ENCODE data around the gene KRTAP5-3.

KRTAP5-3 gene

DNA sequence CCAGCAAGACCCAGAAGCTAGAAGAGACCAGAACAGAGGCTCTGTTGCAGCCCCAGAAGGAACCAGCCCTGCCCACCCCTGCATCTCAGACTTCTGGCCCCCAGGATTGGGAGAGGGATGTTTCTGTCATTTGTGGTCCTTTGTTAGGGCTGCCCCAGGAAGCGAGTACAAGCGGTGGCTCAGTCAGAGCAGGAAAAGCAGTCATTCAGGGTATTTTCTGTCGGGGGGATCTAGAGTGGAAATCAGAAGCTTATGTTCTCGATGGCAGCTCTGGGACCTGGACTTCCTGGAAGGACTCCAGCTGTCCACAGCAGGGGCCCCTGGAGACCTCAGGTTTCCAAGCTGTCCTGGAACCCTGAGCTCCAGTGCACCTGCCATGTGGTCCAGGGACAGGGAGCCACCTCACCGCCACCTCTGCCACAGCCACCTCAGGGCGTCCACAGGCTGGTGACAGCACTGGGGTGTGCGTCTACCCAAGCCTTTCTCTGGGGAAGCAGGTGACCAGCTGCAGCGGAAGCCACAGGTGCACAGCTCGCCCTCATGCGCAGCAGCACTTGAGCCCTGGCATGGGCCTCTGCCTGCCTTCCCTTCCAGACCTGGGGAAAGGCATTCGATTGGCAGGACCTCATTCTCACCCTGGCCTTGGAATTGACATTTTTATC is 23.9 kb upstream of the KRTAP5-3 start:
- CTCF ChIA-PET, result interaction anchor here (0.6 to 7.2 kb wide), 7 partner anchors 7 to 186 kb away, joined by 3 to 67 read pairs (median 4); no protein-coding TSS in a partner anchor
- TF ChIP-seq ZNF37A (tag by site-specific recombination; IDR thresholded peaks at IDR 0.05) (no peak), ZNF221 (tag by site-specific recombination; IDR thresholded peaks at IDR 0.05; ENCODE audit: borderline replicate concordance) (no peak), GLI2 (tag by site-specific recombination; IDR thresholded peaks at IDR 0.05; ENCODE audit: borderline replicate concordance, low read depth) (no peak), ZNF660 (tag by site-specific recombination; IDR thresholded peaks at IDR 0.05) (no peak), ZNF24 (tag by site-specific recombination; IDR thresholded peaks at IDR 0.05) (no peak)
- TF ChIP-seq, protein P1, sequence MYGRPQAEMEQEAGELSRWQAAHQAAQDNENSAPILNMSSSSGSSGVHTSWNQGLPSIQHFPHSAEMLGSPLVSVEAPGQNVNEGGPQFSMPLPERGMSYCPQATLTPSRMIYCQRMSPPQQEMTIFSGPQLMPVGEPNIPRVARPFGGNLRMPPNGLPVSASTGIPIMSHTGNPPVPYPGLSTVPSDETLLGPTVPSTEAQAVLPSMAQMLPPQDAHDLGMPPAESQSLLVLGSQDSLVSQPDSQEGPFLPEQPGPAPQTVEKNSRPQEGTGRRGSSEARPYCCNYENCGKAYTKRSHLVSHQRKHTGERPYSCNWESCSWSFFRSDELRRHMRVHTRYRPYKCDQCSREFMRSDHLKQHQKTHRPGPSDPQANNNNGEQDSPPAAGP (tag by site-specific recombination; IDR thresholded peaks at IDR 0.05), result no peak
- TF ChIP-seq, protein P2, sequence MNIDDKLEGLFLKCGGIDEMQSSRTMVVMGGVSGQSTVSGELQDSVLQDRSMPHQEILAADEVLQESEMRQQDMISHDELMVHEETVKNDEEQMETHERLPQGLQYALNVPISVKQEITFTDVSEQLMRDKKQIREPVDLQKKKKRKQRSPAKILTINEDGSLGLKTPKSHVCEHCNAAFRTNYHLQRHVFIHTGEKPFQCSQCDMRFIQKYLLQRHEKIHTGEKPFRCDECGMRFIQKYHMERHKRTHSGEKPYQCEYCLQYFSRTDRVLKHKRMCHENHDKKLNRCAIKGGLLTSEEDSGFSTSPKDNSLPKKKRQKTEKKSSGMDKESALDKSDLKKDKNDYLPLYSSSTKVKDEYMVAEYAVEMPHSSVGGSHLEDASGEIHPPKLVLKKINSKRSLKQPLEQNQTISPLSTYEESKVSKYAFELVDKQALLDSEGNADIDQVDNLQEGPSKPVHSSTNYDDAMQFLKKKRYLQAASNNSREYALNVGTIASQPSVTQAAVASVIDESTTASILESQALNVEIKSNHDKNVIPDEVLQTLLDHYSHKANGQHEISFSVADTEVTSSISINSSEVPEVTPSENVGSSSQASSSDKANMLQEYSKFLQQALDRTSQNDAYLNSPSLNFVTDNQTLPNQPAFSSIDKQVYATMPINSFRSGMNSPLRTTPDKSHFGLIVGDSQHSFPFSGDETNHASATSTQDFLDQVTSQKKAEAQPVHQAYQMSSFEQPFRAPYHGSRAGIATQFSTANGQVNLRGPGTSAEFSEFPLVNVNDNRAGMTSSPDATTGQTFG (tag by site-specific recombination; IDR thresholded peaks at IDR 0.05; ENCODE audit: borderline replicate concordance), result no peak
- POLR2A ChIA-PET, result interaction anchor here (0.7 kb wide), 1 partner anchor 900 kb away, joined by 3 read pairs; no protein-coding TSS in a partner anchor

DNA sequence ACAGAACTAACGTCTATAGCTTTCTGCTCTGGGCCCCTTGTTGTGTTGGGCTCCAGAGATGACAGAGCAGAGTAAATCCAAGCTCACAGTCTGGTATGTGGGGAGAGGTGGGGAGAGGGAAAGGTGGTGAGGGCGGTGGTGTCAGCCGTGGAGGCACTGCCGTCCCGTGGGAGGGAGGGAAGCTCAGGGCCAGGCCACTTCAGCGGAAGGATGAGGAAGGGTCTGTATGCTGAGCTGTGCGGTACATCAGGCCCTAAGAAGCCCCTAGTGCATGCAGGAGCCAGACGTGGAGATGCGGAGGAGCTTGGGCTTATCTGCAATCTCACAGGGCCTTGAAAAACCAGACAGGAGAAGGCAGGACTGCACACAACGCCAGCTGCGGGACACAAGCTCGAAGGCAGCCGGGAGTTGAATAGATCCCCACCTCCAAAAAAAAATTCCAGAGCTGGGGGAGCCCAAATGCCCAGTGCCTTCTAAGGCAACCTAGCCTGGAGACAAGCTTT is 22.9 kb upstream of the KRTAP5-3 start:
- Histone ChIP-seq H3K9me3 (ENCODE audit: control insufficient read depth, insufficient read depth, low read depth, low read length) (no peaks in the 10 kb centered on the region), H3K4me3 (ENCODE audit: low read depth, low read length) (no peak overlapping the region), H3K36me3 (ENCODE audit: control insufficient read depth in 2 of 2, insufficient read depth in 1 of 2, low read length in 2 of 2) (no peaks in the 10 kb centered on the region), H3K4me1 (ENCODE audit: control insufficient read depth, insufficient read depth, low read length) (no peaks in the 10 kb centered on the region), H3K27ac (ENCODE audit: extremely low read depth, low read depth, low read length) (no peak overlapping the region)
- TF ChIP-seq ZFP3 (tag by site-specific recombination; IDR thresholded peaks at IDR 0.05; ENCODE audit: low read depth) (no peak), EGR2 (tag by site-specific recombination; IDR thresholded peaks at IDR 0.05; ENCODE audit: low read depth) (no peak), ZSCAN23 (tag by site-specific recombination; IDR thresholded peaks at IDR 0.05) (no peak), ZNF114 (tag by site-specific recombination; IDR thresholded peaks at IDR 0.05) (no peak), PRDM6 (tag by site-specific recombination; IDR thresholded peaks at IDR 0.05) (no peak), ZNF623 (tag by site-specific recombination; IDR thresholded peaks at IDR 0.05) (no peak), ZNF792 (tag by site-specific recombination; IDR thresholded peaks at IDR 0.05) (no peak), ZNF157 (tag by site-specific recombination; IDR thresholded peaks at IDR 0.05) (no peak), ZNF426 (tag by site-specific recombination; IDR thresholded peaks at IDR 0.05) (no peak)
- CTCF ChIA-PET, result interaction anchor here (0.6 to 7.2 kb wide), 12 partner anchors 8 to 678 kb away, joined by 3 to 67 read pairs (median 4); partner anchors contain the start of gene KRTAP5-4
- POLR2A ChIA-PET, result no interaction called here

More for the DNA sequence above, 23.9 kb upstream of the KRTAP5-3 start:
- H3K36me3 ChIP-seq (ENCODE audit: control insufficient read depth in 2 of 2, insufficient read depth in 1 of 2, low read length in 2 of 2), result no peaks in the 10 kb centered on the region
- H3K27ac ChIP-seq (ENCODE audit: extremely low read depth, low read depth, low read length), result no peak overlapping the region
- no peaks in the 10 kb centered on the region for H3K4me1 ChIP-seq (ENCODE audit: control insufficient read depth, insufficient read depth, low read length)
- H3K9me3 ChIP-seq (ENCODE audit: control insufficient read depth, insufficient read depth, low read depth, low read length), result no peaks in the 10 kb centered on the region
- no peak overlapping the region for H3K4me3 ChIP-seq (ENCODE audit: low read depth, low read length)

Data from HEK293 (cell line).